HCT116 (cell line): ENCODE measurements around the gene SERGEF. TPM values are rescaled to one million over a fixed set of nuclear protein-coding genes. Genes with fewer than 3 reads are reported as not detected.

Experiments
- ATAC-seq: fragments of 200-7000 bp; cut with Tn5 transposase; 2 replicates; pipeline ENCODE4 v1.9.1; 2020; ENCODE audit warnings: mild to moderate bottlenecking, moderate library complexity
- BruUV-seq: library from RNA; stranded (reverse); fragments of 400-500 nt; replicated peaks from 2 replicates; lab custom pipeline; 2021; lab: Mats Ljungman, UMichigan
- CTCF ChIA-PET: fragments of 300-600 bp; sonication (Branson Sonifier 250); formaldehyde crosslinking; loops from one replicate; lab custom pipeline; 2021; ENCODE audit warnings: antibody characterized with exemption; lab: Charles Lee
- POLR2A ChIA-PET: fragments of 300-600, 350-600 bp; sonication (Branson Sonifier 250); formaldehyde crosslinking; loops from one replicate; lab custom pipeline; 2021; ENCODE audit warnings: antibody characterized with exemption; lab: Charles Lee
- RAD21 ChIA-PET, 2 experiments: fragments of 300-600 bp; sonication (Branson Sonifier 250); formaldehyde crosslinking; loops; one replicate each; lab custom pipeline; 2023; ENCODE audit warnings: low total read pairs in 2 of 2; ENCODE audit not compliant: uncharacterized antibody in 2 of 2, unreplicated experiment in 2 of 2, low non-redundant PET in 1 of 2; lab: Charles Lee
- DNase-seq: peaks from one replicate; pipeline ENCODE4 v3.0.0-alpha.2; 2010; ENCODE audit warnings: low read depth, low spot score
- H2AFZ ChIP-seq: fragments of 200-600 bp; shearing (Covaris generic), sonication (generic); 2 replicates; pipeline ENCODE4 v1.6.1; 2017; ENCODE audit warnings: low read depth, mixed run types, mixed read lengths, antibody characterized with exemption, low read length; ENCODE audit not compliant: poor library complexity, severe bottlenecking
- H3K27ac ChIP-seq: 2 replicates; pipeline ENCODE4 v1.5.1; 2012; ENCODE audit warnings: low read depth, low read length
- H3K27me3 ChIP-seq: fragments of 200-600 bp; sonication (generic); 2 replicates; pipeline ENCODE4 v1.6.1; 2016; ENCODE audit warnings: mixed run types, low read length, mixed read lengths; ENCODE audit not compliant: insufficient read depth
- H3K36me3 ChIP-seq, 2 experiments: fragments of 200-500 bp in 1 of 2; fragments of 200-600 bp in 1 of 2; sonication (Bioruptor generic) in 1 of 2; sonication (generic) in 1 of 2; 2 replicates each; pipeline versions ENCODE4 v1.5.1 to v1.6.1; 2014 to 2016; ENCODE audit warnings: low read length in 2 of 2, inconsistent platforms in 1 of 2, mixed read lengths in 1 of 2, mixed run types in 1 of 2; ENCODE audit not compliant: insufficient read depth in 2 of 2, control insufficient read depth in 1 of 2
- H3K4me1 ChIP-seq, 2 experiments: fragments of 200-600 bp in 1 of 2; sonication (generic) in 1 of 2; 2 replicates each; pipeline versions ENCODE4 v1.5.1 to v1.6.1; 2012 to 2017; ENCODE audit warnings: low read length in 2 of 2, inconsistent platforms in 1 of 2, mild to moderate bottlenecking in 1 of 2, mixed read lengths in 1 of 2, mixed run types in 1 of 2, moderate library complexity in 1 of 2; ENCODE audit not compliant: insufficient read depth in 2 of 2, control insufficient read depth in 1 of 2
- H3K4me2 ChIP-seq: fragments of 200-600 bp; sonication (generic); 2 replicates; pipeline ENCODE4 v1.6.1; 2017; ENCODE audit warnings: mixed run types, low read length, mixed read lengths
- H3K4me3 ChIP-seq, 2 experiments: fragments of 200-600 bp in 1 of 2; sonication (generic) in 1 of 2; replicated peaks in 1 of 2; 2 replicates each; pipeline ENCODE4 v1.5.1; 2011 to 2016; ENCODE audit warnings: low read length in 2 of 2, control low read depth in 1 of 2, low read depth in 1 of 2, mild to moderate bottlenecking in 1 of 2, mixed read lengths in 1 of 2, mixed run types in 1 of 2
- H3K79me2 ChIP-seq: fragments of 200-600 bp; sonication (generic); 2 replicates; pipeline ENCODE4 v1.6.1; 2017; ENCODE audit warnings: mild to moderate bottlenecking, mixed run types, low read length, moderate library complexity, mixed read lengths; ENCODE audit not compliant: insufficient read depth
- H3K9ac ChIP-seq: fragments of 200-600 bp; sonication (generic); 2 replicates; pipeline ENCODE4 v1.6.1; 2016; ENCODE audit warnings: low read length, mixed read lengths
- H3K9me2 ChIP-seq: fragments of 200-600 bp; sonication (generic), shearing (Covaris generic); 2 replicates; pipeline ENCODE4 v1.6.1; 2017; ENCODE audit warnings: mixed run types, mild to moderate bottlenecking, moderate library complexity; ENCODE audit not compliant: insufficient read depth
- H3K9me3 ChIP-seq, 2 experiments: fragments of 200-500 bp in 1 of 2; fragments of 200-600 bp in 1 of 2; sonication (Bioruptor generic) in 1 of 2; sonication (generic) in 1 of 2; 2 replicates each; pipeline ENCODE4 v1.6.1; 2014 to 2017; ENCODE audit warnings: low read length in 2 of 2, mixed read lengths in 2 of 2, inconsistent platforms in 1 of 2, low read depth in 1 of 2, mild to moderate bottlenecking in 1 of 2, mixed run types in 1 of 2, moderate library complexity in 1 of 2; ENCODE audit not compliant: control insufficient read depth in 1 of 2, insufficient read depth in 1 of 2
- H4K20me1 ChIP-seq: fragments of 200-600 bp; sonication (generic), shearing (Covaris generic); 2 replicates; pipeline ENCODE4 v1.6.1; 2017; ENCODE audit warnings: mixed run types, mild to moderate bottlenecking, moderate library complexity; ENCODE audit not compliant: insufficient read depth
- CTCF ChIP-seq, 3 experiments: fragments of 200-600 bp in 1 of 3; sonication (generic) in 1 of 3; IDR thresholded peaks in 2 of 3; conservative IDR thresholded peaks in 1 of 3; 2 replicates each; pipeline ENCODE4 v1.5.1; 2012 to 2017; ENCODE audit warnings: low read depth in 2 of 3, low read length in 2 of 3, antibody characterized with exemption in 1 of 3, borderline replicate concordance in 1 of 3, control low read depth in 1 of 3, mild to moderate bottlenecking in 1 of 3, mixed read lengths in 1 of 3, mixed run types in 1 of 3, moderate library complexity in 1 of 3; ENCODE audit not compliant: insufficient read depth in 1 of 3
- POLR2A ChIP-seq: IDR thresholded peaks from 2 replicates; pipeline ENCODE4 v1.7.0; 2011; ENCODE audit warnings: borderline replicate concordance; ENCODE audit not compliant: insufficient read depth, insufficient read length; ENCODE audit errors: extremely low read depth
- ZBTB33 ChIP-seq: IDR thresholded peaks from 2 replicates; pipeline ENCODE4 v1.6.1; 2011; ENCODE audit warnings: mild to moderate bottlenecking, low read length, moderate library complexity; ENCODE audit not compliant: insufficient replicate concordance; ENCODE audit errors: extremely low read depth
- ZFX ChIP-seq: fragments of 450-650 bp; IDR thresholded peaks from 2 replicates; pipeline ENCODE4 v1.6.1; 2017
- intact Hi-C: fragments of 100-400 bp; cut with micrococcal nuclease; formaldehyde crosslinking; loops from 2 replicates; pipeline ENCODE4 v1.10.0; 2022
- total RNA-seq: library from RNA; stranded (reverse); gene quantifications from one replicate; pipeline ENCODE4 v1.2.1, GENCODE V29; 2021; ENCODE audit not compliant: unreplicated experiment

SERGEF gene
- total RNA-seq, 1 experiment from 2014 or later: 32.8 TPM

- Histone ChIP-seq H3K36me3 (no peaks in the 10 kb centered on the region; a peak in 1 of 4 replicates), H3K9me3 (no peaks in the 10 kb centered on the region), H3K27ac (no peak overlapping the region), H3K79me2 (no peaks in the 10 kb centered on the region), H3K9me2 (no peaks in the 10 kb centered on the region), H3K9ac (no peak overlapping the region), H3K27me3 (no peaks in the 10 kb centered on the region), H4K20me1 (no peaks in the 10 kb centered on the region), H3K4me1 (peaks cover 7 to 25% of the 10 kb centered on the region in 2 experiments), H3K4me2 (no peak overlapping the region), H2AFZ (no peak overlapping the region), H3K4me3 (no peak overlapping the region)
- ChIA-PET CTCF (no interaction called here), RAD21 (no interaction called here), POLR2A (no interaction called here)
- TF ChIP-seq CTCF (IDR thresholded peaks at IDR 0.05 in 2 of 3, conservative IDR thresholded peaks at IDR 0.05 in 1 of 3; ENCODE audit: borderline replicate concordance in 1 of 3, insufficient read depth in 1 of 3, low read depth in 2 of 3, low read length in 2 of 3): no peak
- intact Hi-C loops: no loop called here
- BruUV-seq: TSS peak; percentile 47
- DNase-seq (no peak), ATAC-seq (no peak)
Measured at GRCh38 chr11:18010977-18011586, 1.8 kb downstream of the SERGEF start.

- intact Hi-C loops: no loop called here
- H3K9me2 ChIP-seq: no peaks in the 10 kb centered on the region
- no peak overlapping the region for H3K4me3 ChIP-seq
- TF ChIP-seq CTCF (IDR thresholded peaks at IDR 0.05 in 2 of 3, conservative IDR thresholded peaks at IDR 0.05 in 1 of 3; ENCODE audit: borderline replicate concordance in 1 of 3, insufficient read depth in 1 of 3, low read depth in 2 of 3, low read length in 2 of 3) (peak in 1 of 3 experiments; percentile 15; a peak in 1 of 6 replicates), ZFX (no peak), POLR2A (no peak), ZBTB33 (no peak)
- no peak overlapping the region for H3K4me2 ChIP-seq
- no peak overlapping the region for H2AFZ ChIP-seq
- H3K79me2 ChIP-seq: no peaks in the 10 kb centered on the region
- DNase-seq (no peak), ATAC-seq (no peak)
- POLR2A ChIA-PET: no interaction called here
- H3K9ac ChIP-seq: no peak overlapping the region
- RAD21 ChIA-PET: no interaction called here
- no TSS peak for BruUV-seq
- peaks cover 7 to 25% of the 10 kb centered on the region in 2 experiments for H3K4me1 ChIP-seq
- H3K27me3 ChIP-seq: no peaks in the 10 kb centered on the region
- H3K9me3 ChIP-seq: no peaks in the 10 kb centered on the region
- CTCF ChIA-PET: no interaction called here
- no peaks in the 10 kb centered on the region for H4K20me1 ChIP-seq
- H3K36me3 ChIP-seq: peaks cover 0 to 2% of the 10 kb centered on the region in 2 experiments; a peak in 1 of 4 replicates
- no peak overlapping the region for H3K27ac ChIP-seq
Measured at GRCh38 chr11:18010121-18010670, 2.7 kb downstream of the SERGEF start.
